ENCODE data around the gene KCNJ6. TPM values are rescaled to one million over a fixed set of nuclear protein-coding genes. Genes with fewer than 3 reads are reported as not detected.

KCNJ6 gene
- polyA plus RNA-seq, 1 of the 3 experiments (the other 2 are of a cell fraction): not detected

DNA sequence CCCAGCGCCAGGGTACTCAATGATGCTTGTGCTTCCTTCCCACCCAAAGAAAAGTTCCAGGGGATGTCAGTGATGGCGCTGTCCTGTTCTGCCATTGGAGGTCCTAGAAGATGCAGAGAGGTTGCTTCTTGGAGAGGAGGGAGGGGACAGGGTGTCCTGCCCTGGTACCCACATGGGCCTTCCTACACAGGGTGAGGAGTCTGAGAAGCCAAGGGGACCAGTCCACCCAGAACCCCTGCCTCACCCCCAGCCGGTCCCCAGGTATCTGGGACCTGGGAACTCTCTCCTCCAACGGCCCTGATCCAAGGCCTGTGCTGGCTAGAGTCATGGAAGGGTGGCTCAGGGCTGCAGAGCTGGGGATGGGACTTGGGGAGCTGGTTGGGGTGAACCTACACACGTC, 259.4 kb downstream of the KCNJ6 start:
- Histone ChIP-seq H3K9me2 (no peaks in the 10 kb centered on the region), H3K27me3 (ENCODE audit: insufficient read depth) (peaks cover 17% of the 10 kb centered on the region), H3K4me3 (ENCODE audit: low read depth in 2 of 2, low read length in 1 of 2) (no peak overlapping the region), H4K20me1 (ENCODE audit: insufficient read depth) (no peaks in the 10 kb centered on the region), H3K9me3 (no peaks in the 10 kb centered on the region), H3K79me2 (ENCODE audit: insufficient read depth) (no peaks in the 10 kb centered on the region), H3K36me3 (replicated peaks in 1 of 2; ENCODE audit: control insufficient read depth in 1 of 2, insufficient read depth in 2 of 2, low read length in 1 of 2) (no peaks in the 10 kb centered on the region), H3K4me1 (ENCODE audit: control insufficient read depth in 1 of 2, insufficient read depth in 2 of 2, low read depth in 1 of 2, low read length in 1 of 2) (no peaks in the 10 kb centered on the region), H2AFZ (ENCODE audit: low read depth) (no peak overlapping the region), H3K9ac (no peak overlapping the region), H3K4me2 (no peak overlapping the region), H3F3A (replicated peaks; ENCODE audit: insufficient read depth) (no peaks in the 10 kb centered on the region), H3K27ac (ENCODE audit: low read depth in 2 of 2, low read length in 1 of 2) (no peak overlapping the region)
- DNase-seq: no peak
- CTCF ChIA-PET: interaction anchor here (2.4 kb wide), 1 partner anchor 17 kb away, joined by 10 read pairs; no protein-coding TSS in a partner anchor
- TF ChIP-seq MEF2A (IDR thresholded peaks at IDR 0.05; ENCODE audit: borderline replicate concordance, low read depth): no peak
- TF ChIP-seq EZH2phosphoT487 (IDR thresholded peaks at IDR 0.05; ENCODE audit: borderline replicate concordance, low read depth): no peak
- POLR2A ChIA-PET: no interaction called here
- 18% methylated on average over 5 of the region's 5 CpGs for WGBS (ENCODE audit: low lambda C conversion rate)

DNA sequence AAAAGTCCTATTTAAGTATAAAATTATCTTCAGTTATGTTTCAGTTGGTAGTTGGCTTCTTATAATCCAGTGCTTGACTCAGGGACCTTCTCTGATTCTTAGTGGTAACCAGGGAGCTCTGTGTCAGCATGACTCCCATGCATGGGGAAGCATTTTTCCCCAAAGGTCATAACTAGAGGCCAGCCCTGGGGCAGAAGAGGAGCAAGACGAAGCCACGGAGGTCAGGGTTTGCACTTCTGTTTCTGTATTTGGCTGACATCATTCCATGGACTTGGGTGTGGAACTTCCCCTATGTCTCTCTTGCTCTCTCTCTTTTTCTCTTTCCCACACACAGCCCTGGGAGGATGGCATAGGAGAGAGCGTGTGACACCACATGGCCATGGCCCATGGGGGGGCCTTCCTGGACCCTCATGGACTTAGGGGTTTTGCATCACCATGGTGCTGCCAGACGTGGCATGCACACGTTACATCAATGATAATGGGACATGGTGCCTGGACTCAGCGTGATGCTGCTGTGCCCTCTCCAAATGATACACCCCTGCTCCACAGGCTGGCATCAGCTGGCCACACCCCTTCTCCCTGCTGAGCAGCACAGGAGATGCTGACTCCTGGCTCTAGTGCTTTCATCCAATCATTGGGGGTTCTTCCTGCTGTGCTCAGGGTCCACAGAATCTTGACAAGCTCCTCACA, 260.5 kb downstream of the KCNJ6 start:
- CTCF ChIA-PET: interaction anchor here (2.3 kb wide), 1 partner anchor 19 kb away, joined by 12 read pairs; no protein-coding TSS in a partner anchor

More for the DNA sequence above, 260.5 kb downstream of the KCNJ6 start:
- Histone ChIP-seq H3K27ac (ENCODE audit: low read depth in 2 of 2, low read length in 1 of 2) (no peak overlapping the region), H3K27me3 (ENCODE audit: insufficient read depth) (peaks cover 28% of the 10 kb centered on the region), H3K9me2 (no peaks in the 10 kb centered on the region), H3K4me1 (ENCODE audit: control insufficient read depth in 1 of 2, insufficient read depth in 2 of 2, low read depth in 1 of 2, low read length in 1 of 2) (no peaks in the 10 kb centered on the region), H4K20me1 (ENCODE audit: insufficient read depth) (no peaks in the 10 kb centered on the region), H3K9me3 (no peaks in the 10 kb centered on the region), H2AFZ (ENCODE audit: low read depth) (no peak overlapping the region), H3K4me2 (no peak overlapping the region), H3K79me2 (ENCODE audit: insufficient read depth) (no peaks in the 10 kb centered on the region), H3F3A (replicated peaks; ENCODE audit: insufficient read depth) (no peaks in the 10 kb centered on the region), H3K9ac (no peak overlapping the region), H3K4me3 (ENCODE audit: low read depth in 2 of 2, low read length in 1 of 2) (no peak overlapping the region), H3K36me3 (replicated peaks in 1 of 2; ENCODE audit: control insufficient read depth in 1 of 2, insufficient read depth in 2 of 2, low read length in 1 of 2) (no peaks in the 10 kb centered on the region)
- DNase-seq: no peak
- POLR2A ChIA-PET: no interaction called here
- TF ChIP-seq, protein P1, sequence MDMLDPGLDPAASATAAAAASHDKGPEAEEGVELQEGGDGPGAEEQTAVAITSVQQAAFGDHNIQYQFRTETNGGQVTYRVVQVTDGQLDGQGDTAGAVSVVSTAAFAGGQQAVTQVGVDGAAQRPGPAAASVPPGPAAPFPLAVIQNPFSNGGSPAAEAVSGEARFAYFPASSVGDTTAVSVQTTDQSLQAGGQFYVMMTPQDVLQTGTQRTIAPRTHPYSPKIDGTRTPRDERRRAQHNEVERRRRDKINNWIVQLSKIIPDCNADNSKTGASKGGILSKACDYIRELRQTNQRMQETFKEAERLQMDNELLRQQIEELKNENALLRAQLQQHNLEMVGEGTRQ (IDR thresholded peaks at IDR 0.05; ENCODE audit: borderline replicate concordance, low read depth, low read length): no peak
- no peak for TF ChIP-seq RFX5 (IDR thresholded peaks at IDR 0.05; ENCODE audit: low read length)
- TF ChIP-seq, protein P2, sequence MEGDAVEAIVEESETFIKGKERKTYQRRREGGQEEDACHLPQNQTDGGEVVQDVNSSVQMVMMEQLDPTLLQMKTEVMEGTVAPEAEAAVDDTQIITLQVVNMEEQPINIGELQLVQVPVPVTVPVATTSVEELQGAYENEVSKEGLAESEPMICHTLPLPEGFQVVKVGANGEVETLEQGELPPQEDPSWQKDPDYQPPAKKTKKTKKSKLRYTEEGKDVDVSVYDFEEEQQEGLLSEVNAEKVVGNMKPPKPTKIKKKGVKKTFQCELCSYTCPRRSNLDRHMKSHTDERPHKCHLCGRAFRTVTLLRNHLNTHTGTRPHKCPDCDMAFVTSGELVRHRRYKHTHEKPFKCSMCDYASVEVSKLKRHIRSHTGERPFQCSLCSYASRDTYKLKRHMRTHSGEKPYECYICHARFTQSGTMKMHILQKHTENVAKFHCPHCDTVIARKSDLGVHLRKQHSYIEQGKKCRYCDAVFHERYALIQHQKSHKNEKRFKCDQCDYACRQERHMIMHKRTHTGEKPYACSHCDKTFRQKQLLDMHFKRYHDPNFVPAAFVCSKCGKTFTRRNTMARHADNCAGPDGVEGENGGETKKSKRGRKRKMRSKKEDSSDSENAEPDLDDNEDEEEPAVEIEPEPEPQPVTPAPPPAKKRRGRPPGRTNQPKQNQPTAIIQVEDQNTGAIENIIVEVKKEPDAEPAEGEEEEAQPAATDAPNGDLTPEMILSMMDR (IDR thresholded peaks at IDR 0.05): no peak
- no peak for TF ChIP-seq JUND (IDR thresholded peaks at IDR 0.05)
- TF ChIP-seq RXRA (IDR thresholded peaks at IDR 0.05; ENCODE audit: borderline replicate concordance, low read depth): no peak
- no peak for TF ChIP-seq RAD21 (IDR thresholded peaks at IDR 0.05; ENCODE audit: low read length)
- no peak for TF ChIP-seq TAF1 (IDR thresholded peaks at IDR 0.05; ENCODE audit: borderline replicate concordance, low read depth, low read length)
- no peak for TF ChIP-seq EP300 (IDR thresholded peaks at IDR 0.05; ENCODE audit: borderline replicate concordance in 1 of 2, low read depth in 1 of 2, low read length in 1 of 2)
- WGBS (ENCODE audit: low lambda C conversion rate): 24% methylated on average over 5 of the region's 6 CpGs
